Ishikawa (cell line): ENCODE results near the gene HDAC6.

Experiments used
- EGR1 ChIP-seq: IDR thresholded peaks from 2 replicates; pipeline ENCODE4 v1.6.1; 2012
- TF ChIP-seq, protein P1 (sequence below): IDR thresholded peaks from 2 replicates; pipeline ENCODE4 v1.6.1; 2012

DNA sequence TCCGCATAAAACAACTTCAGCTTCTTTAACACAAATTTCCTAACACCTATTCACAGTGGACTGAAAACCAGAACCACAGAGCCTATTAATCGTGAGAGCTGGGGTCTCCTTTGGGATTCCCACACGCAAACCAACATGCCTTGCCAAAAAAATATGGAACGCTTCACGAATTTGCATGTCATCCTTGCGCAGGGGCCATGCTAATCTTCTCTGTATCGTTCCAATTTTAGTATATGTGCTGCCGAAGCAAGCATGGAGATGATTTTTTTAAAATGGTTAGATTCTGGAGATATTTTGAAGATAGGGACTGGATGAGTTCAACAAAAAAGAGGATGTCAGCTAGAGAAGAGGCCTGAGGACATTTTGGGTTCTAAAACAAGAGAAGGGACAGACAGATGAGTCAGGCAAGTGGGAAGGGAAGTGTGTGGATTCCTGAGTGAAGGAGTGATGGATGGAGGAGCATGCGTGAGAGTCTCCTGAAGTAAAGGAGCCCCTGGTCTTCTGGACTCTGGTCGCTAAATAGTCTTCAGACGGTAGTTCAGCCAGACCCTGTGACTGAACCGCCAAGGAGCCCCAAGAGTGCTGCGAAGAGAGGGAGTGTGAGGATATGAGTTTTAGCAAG lies 24.9 kb upstream of the HDAC6 start:
- TF ChIP-seq, protein P1, sequence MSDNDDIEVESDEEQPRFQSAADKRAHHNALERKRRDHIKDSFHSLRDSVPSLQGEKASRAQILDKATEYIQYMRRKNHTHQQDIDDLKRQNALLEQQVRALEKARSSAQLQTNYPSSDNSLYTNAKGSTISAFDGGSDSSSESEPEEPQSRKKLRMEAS: no peak
- no peak for TF ChIP-seq EGR1
